ENCODE measurements around the gene ASB6.

GRCh38 chr9:129608561-129609481, 33.1 kb downstream of the ASB6 start:
- TF ChIP-seq CTCF (IDR thresholded peaks at IDR 0.05) (no peak), POLR2A (IDR thresholded peaks at IDR 0.05) (peak; percentile 40), EP300 (IDR thresholded peaks at IDR 0.05; ENCODE audit: low read depth) (no peak), POLR2AphosphoS5 (IDR thresholded peaks at IDR 0.05) (peak in 1 of 3 donors; percentile 21)

Measured in transverse colon (tissue), 4 donors.